AG04450 (cell line): ENCODE data around the gene PPT2. TPM values are rescaled to one million over a fixed set of nuclear protein-coding genes. Genes with fewer than 3 reads are reported as not detected.
"Not testable (repeated sequence)": the region's sequence is repeated elsewhere in the genome, so short reads cannot be mapped to it uniquely, and the experiment has no call there.

Experiments
- CTCF ChIA-PET: fragments of 300-600, 350-600 bp; formaldehyde crosslinking; extraction: SDS; loops from one replicate; lab custom pipeline; 2022; ENCODE audit warnings: antibody characterized with exemption, inconsistent platforms; lab: Charles Lee
- POLR2A ChIA-PET: fragments of 350-600 bp; formaldehyde crosslinking; extraction: SDS; loops from one replicate; lab custom pipeline; 2021; ENCODE audit warnings: antibody characterized with exemption, inconsistent platforms; lab: Yijun Ruan, JAX
- DNase-seq: peaks from one replicate; pipeline ENCODE4 v3.0.0-alpha.2; 2011; ENCODE audit warnings: low read depth, low spot score
- H3K27ac ChIP-seq: one replicate; pipeline ENCODE4 v1.5.1; 2012; ENCODE audit warnings: low read depth, low read length, control low read depth
- H3K27me3 ChIP-seq: one replicate; pipeline ENCODE4 v1.6.0; 2012; ENCODE audit warnings: low read length; ENCODE audit not compliant: control insufficient read depth, insufficient read depth
- H3K4me3 ChIP-seq: 2 replicates; pipeline ENCODE4 v1.5.1; 2011; ENCODE audit warnings: mild to moderate bottlenecking, low read depth, low read length, control low read depth
- H3K9me3 ChIP-seq: 2 replicates; pipeline ENCODE4 v1.5.1; 2012; ENCODE audit warnings: low read length; ENCODE audit not compliant: control insufficient read depth, insufficient read depth
- CTCF ChIP-seq: IDR thresholded peaks from 2 replicates; pipeline ENCODE4 v1.5.1; 2011; ENCODE audit warnings: low read depth, low read length, control low read depth, inconsistent platforms
- polyA plus RNA-seq: library from polyadenylated mRNA; depleted of rRNA; stranded (reverse); fragments of >200 nt; gene quantifications from 2 replicates; pipeline ENCODE4 v1.2.3, GENCODE V29; 2011

Gene PPT2
- polyA plus RNA-seq, 1 experiment = 12.6 TPM

- H3K9me3 ChIP-seq = peaks cover 4% of the 10 kb centered on the region; the same call in 1 of the 2 replicates
- ChIA-PET POLR2A (interaction anchor here (0.9 kb wide), 1 partner anchor 10 kb away, joined by 4 read pairs; no protein-coding TSS in a partner anchor), CTCF (interaction anchor here (2.1 kb wide), 1 partner anchor 8 kb away, joined by 17 read pairs; no protein-coding TSS in a partner anchor)
- no peaks in the 10 kb centered on the region for H3K27me3 ChIP-seq
- TF ChIP-seq CTCF = no peak
- no peak for DNase-seq
- no peak overlapping the region for H3K4me3 ChIP-seq
- no peak overlapping the region for H3K27ac ChIP-seq
These were observed 33.2 kb downstream of the PPT2 start for GRCh38 chr6:32187009-32187709.

- not testable (repeated sequence) for H3K9me3 ChIP-seq, H3K27me3 ChIP-seq, H3K27ac ChIP-seq, DNase-seq
- 0 out of 2 replicates have a peak, but pooled peaks have one; percentile 3 for TF ChIP-seq CTCF
- peak overlapping the region; percentile 82 for H3K4me3 ChIP-seq
- POLR2A ChIA-PET = interaction anchor here (0.5 to 0.9 kb wide), 2 partner anchors 11 to 354 kb away, joined by 3 to 4 read pairs; no protein-coding TSS in a partner anchor
- CTCF ChIA-PET = interaction anchor here (0.6 kb wide), 1 partner anchor 45 kb away, joined by 5 read pairs; no protein-coding TSS in a partner anchor
These were observed 33.9 kb downstream of the PPT2 start for GRCh38 chr6:32187725-32188380.

GRCh38 chr6:32188381-32189068 lies 34.6 kb downstream of the PPT2 start:
- H3K9me3 ChIP-seq = peaks cover 4% of the 10 kb centered on the region; the same call in 1 of the 2 replicates
- CTCF ChIA-PET = interaction anchor here (0.6 to 0.9 kb wide), 2 partner anchors 44 to 70 kb away, joined by 4 to 5 read pairs; no protein-coding TSS in a partner anchor
- no peak for DNase-seq

GRCh38 chr6:32189069-32189741 lies 35.3 kb downstream of the PPT2 start:
- no peaks in the 10 kb centered on the region for H3K27me3 ChIP-seq
- ChIA-PET POLR2A (interaction anchor here (1.6 kb wide), 1 partner anchor 12 kb away, joined by 11 read pairs; no protein-coding TSS in a partner anchor), CTCF (interaction anchor here (0.9 kb wide), 1 partner anchor 71 kb away, joined by 4 read pairs; no protein-coding TSS in a partner anchor)
- DNase-seq = no peak
- H3K27ac ChIP-seq = peak overlapping the region; percentile 47
- peaks cover 4% of the 10 kb centered on the region; the same call in 1 of the 2 replicates for H3K9me3 ChIP-seq
- peak overlapping the region; percentile 82 for H3K4me3 ChIP-seq
- no peak for TF ChIP-seq CTCF

More at GRCh38 chr6:32188381-32189068, 34.6 kb downstream of the PPT2 start:
- no peak; the same call in 1 of the 2 replicates for TF ChIP-seq CTCF
- POLR2A ChIA-PET = interaction anchor here (0.5 to 1.6 kb wide), 2 partner anchors 11 to 354 kb away, joined by 3 to 11 read pairs; no protein-coding TSS in a partner anchor
- H3K27me3 ChIP-seq = no peaks in the 10 kb centered on the region
- peak overlapping the region; percentile 82 for H3K4me3 ChIP-seq
- peak overlapping the region; percentile 61 for H3K27ac ChIP-seq
